K562 (cell line): ENCODE measurements around the gene RGS14. TPM values are rescaled to one million over a fixed set of nuclear protein-coding genes. Genes with fewer than 3 reads are reported as not detected.

Source experiments
- ATAC-seq: fragments of 200-7000 bp; cut with Tn5 transposase; 3 replicates; pipeline ENCODE4 v1.9.1; 2020; ENCODE audit warnings: moderate library complexity
- BruUV-seq: library from RNA; stranded (reverse); fragments of 400-500 nt; replicated peaks from 2 replicates; lab custom pipeline; 2021; lab: Mats Ljungman, UMichigan
- CTCF ChIA-PET: fragments of 300-600 bp; formaldehyde crosslinking; extraction: SDS; loops from one replicate; lab custom pipeline; 2021; ENCODE audit warnings: low intra/inter-chr PET ratio; lab: Yijun Ruan, JAX
- POLR2A ChIA-PET: fragments of 300-600, 350-650 bp; sonication (Branson Sonifier 250); formaldehyde crosslinking; extraction: SDS; loops from one replicate; lab custom pipeline; 2021; ENCODE audit warnings: antibody characterized with exemption, inconsistent platforms; lab: Yijun Ruan, JAX
- DNase-seq, 4 experiments: peaks; one replicate each; pipeline versions ENCODE4 v3.0.0 to v3.0.0-alpha.2; 2011 to 2018; ENCODE audit warnings: low spot score in 3 of 4, mixed read lengths in 3 of 4; ENCODE audit errors: extremely low read depth in 1 of 4
- FAIRE-seq: peaks from 2 replicates; lab custom pipeline; 2011; peaks lifted over from hg19 to GRCh38; lab: Jason Lieb, UNC
- H2AFZ ChIP-seq: 2 replicates; pipeline ENCODE4 v1.6.0; 2011; ENCODE audit warnings: low read depth, low read length, control low read depth, inconsistent platforms
- H3K27ac ChIP-seq: fragments of 200-600 bp; 3 replicates; pipeline ENCODE4 v1.8.0; 2011; ENCODE audit warnings: low read depth, mild to moderate bottlenecking, control low read depth, inconsistent platforms, low read length, moderate library complexity, mixed read lengths; ENCODE audit errors: extremely low read depth
- H3K27me3 ChIP-seq, 2 experiments: fragments of 300-600 bp in 1 of 2; 2 replicates in 1 of 2; 3 replicates in 1 of 2; pipeline versions ENCODE4 v1.6.0 to v1.8.0; 2011; ENCODE audit warnings: inconsistent platforms in 2 of 2, low read length in 2 of 2, mild to moderate bottlenecking in 1 of 2, mixed read lengths in 1 of 2, moderate library complexity in 1 of 2; ENCODE audit not compliant: control insufficient read depth in 2 of 2, insufficient read depth in 2 of 2
- H3K36me3 ChIP-seq: fragments of 300-600 bp; 3 replicates; pipeline ENCODE4 v1.8.0; 2011; ENCODE audit warnings: mild to moderate bottlenecking, low read length, inconsistent platforms; ENCODE audit not compliant: control insufficient read depth, insufficient read depth
- H3K4me1 ChIP-seq, 2 experiments: fragments of 200-600 bp in 1 of 2; replicated peaks in 1 of 2; 2 replicates in 1 of 2; 3 replicates in 1 of 2; pipeline versions ENCODE4 v1.5.1 to v1.8.0; 2011; ENCODE audit warnings: inconsistent platforms in 2 of 2, low read length in 2 of 2, mild to moderate bottlenecking in 1 of 2, mixed read lengths in 1 of 2, moderate library complexity in 1 of 2; ENCODE audit not compliant: control insufficient read depth in 2 of 2, insufficient read depth in 2 of 2
- H3K4me2 ChIP-seq: 2 replicates; pipeline ENCODE4 v1.6.1; 2011; ENCODE audit warnings: low read length, control low read depth, inconsistent platforms, mixed read lengths; ENCODE audit not compliant: insufficient read depth
- H3K4me3 ChIP-seq: fragments of 200-600 bp; sonication (generic), shearing (Covaris generic); 2 replicates; pipeline ENCODE4 v1.5.1; 2016; ENCODE audit warnings: control low read depth, inconsistent platforms
- H3K79me2 ChIP-seq: fragments of 200-600 bp; 3 replicates; pipeline ENCODE4 v1.8.0; 2011; ENCODE audit warnings: low read length, inconsistent platforms; ENCODE audit not compliant: control insufficient read depth, insufficient read depth
- H3K9ac ChIP-seq, 2 experiments: 2 replicates each; pipeline versions ENCODE4 v1.6.0 to v1.6.1; 2011; ENCODE audit warnings: low read depth in 2 of 2, low read length in 2 of 2, control low read depth in 1 of 2, inconsistent platforms in 1 of 2, mild to moderate bottlenecking in 1 of 2, mixed read lengths in 1 of 2; ENCODE audit not compliant: insufficient read depth in 1 of 2
- H3K9me1 ChIP-seq: one replicate; pipeline ENCODE4 v1.6.0; 2011; ENCODE audit warnings: inconsistent platforms, mild to moderate bottlenecking, low read length, moderate library complexity; ENCODE audit not compliant: control insufficient read depth, insufficient read depth
- H3K9me3 ChIP-seq: replicated peaks from 2 replicates; pipeline ENCODE4 v1.5.1; 2011; ENCODE audit warnings: low read depth, low read length, inconsistent platforms; ENCODE audit not compliant: control insufficient read depth, insufficient read depth
- H4K20me1 ChIP-seq: replicated peaks from 2 replicates; pipeline ENCODE4 v1.6.1; 2011; ENCODE audit warnings: low read length, inconsistent platforms, mixed read lengths; ENCODE audit not compliant: control insufficient read depth, insufficient read depth
- COPS2 ChIP-seq: fragments of 450-650 bp; conservative IDR thresholded peaks from 2 replicates; pipeline ENCODE4 v1.6.1; 2016; ENCODE audit warnings: mild to moderate bottlenecking, moderate library complexity
- CREM ChIP-seq: IDR thresholded peaks from 2 replicates; pipeline ENCODE4 v1.6.1; 2014; ENCODE audit warnings: antibody characterized with exemption, low read depth
- GTF2A2 ChIP-seq: IDR thresholded peaks from 2 replicates; pipeline ENCODE4 v1.6.1; 2016; ENCODE audit warnings: mild to moderate bottlenecking, missing genetic modification characterization, missing compliant biosample characterization
- KHSRP ChIP-seq: fragments of 450-650 bp; IDR thresholded peaks from 2 replicates; pipeline ENCODE4 v1.6.1; 2017
- MCM3 ChIP-seq: fragments of 450-650 bp; IDR thresholded peaks from 2 replicates; pipeline ENCODE4 v1.6.1; 2016
- MITF ChIP-seq: IDR thresholded peaks from 2 replicates; pipeline ENCODE4 v1.6.1; 2014; ENCODE audit warnings: antibody characterized with exemption
- MYC ChIP-seq, 2 experiments: fragments of 250-450 bp in 1 of 2; sonication (Bioruptor Pico) in 1 of 2; IDR thresholded peaks; 2 replicates each; pipeline versions ENCODE4 v1.5.1 to v1.6.1; 2012 to 2021; ENCODE audit warnings: low read depth in 2 of 2, borderline replicate concordance in 1 of 2, improper control_type of control experiment in 1 of 2, low read length in 1 of 2, mild to moderate bottlenecking in 1 of 2, moderate library complexity in 1 of 2
- RFX5 ChIP-seq: IDR thresholded peaks from 2 replicates; pipeline ENCODE4 v1.6.1; 2011; ENCODE audit warnings: low read depth, mild to moderate bottlenecking, improper control_type of control experiment, low read length
- SMAD2 ChIP-seq: fragments of 150-350 bp; IDR thresholded peaks from 2 replicates; pipeline ENCODE4 v1.6.1; 2014; ENCODE audit warnings: low read depth, mild to moderate bottlenecking, low read length
- SRSF3 ChIP-seq: fragments of 200-400 bp; formaldehyde crosslinking; IDR thresholded peaks from 2 replicates; pipeline ENCODE4 v1.6.1; 2016; ENCODE audit warnings: mild to moderate bottlenecking, low read length, moderate library complexity; ENCODE audit not compliant: insufficient read depth
- ZNF274 ChIP-seq: IDR thresholded peaks from 2 replicates; pipeline ENCODE4 v1.6.1; 2011; ENCODE audit warnings: low read depth, mild to moderate bottlenecking, low read length, moderate library complexity, borderline replicate concordance
- ZNF282 ChIP-seq: sonication (generic); formaldehyde crosslinking; IDR thresholded peaks from 2 replicates; pipeline ENCODE4 v1.8.1; 2023; ENCODE audit warnings: missing genetic modification reagents
- ZNF589 ChIP-seq: fragments of 200-800 bp; sonication (Bioruptor generic); IDR thresholded peaks from 2 replicates; pipeline ENCODE4 v1.6.1; 2016; ENCODE audit warnings: low read depth, missing genetic modification characterization, missing compliant biosample characterization
- ZNF717 ChIP-seq: fragments of 250-450 bp; sonication (Bioruptor Pico); IDR thresholded peaks from 2 replicates; pipeline ENCODE4 v1.5.0; 2021
- WGBS: fragments of 100-300 bp; shearing (Covaris generic); methylation state at CpG from one replicate; pipeline ENCODE4 v1.1.6; 2016; ENCODE audit warnings: low coverage, mixed read lengths; ENCODE audit not compliant: insufficient coverage; ENCODE audit errors: missing lambda C conversion rate; 5-methylcytosine and 5-hydroxymethylcytosine counted together
- in situ Hi-C: fragments of 300-500 bp; cut with MboI; formaldehyde crosslinking; loops from 4 replicates; pipeline ENCODE4 v1.15.0; 2018; ENCODE audit warnings: inconsistent platforms, mixed read lengths
- intact Hi-C: fragments of 100-400 bp; cut with micrococcal nuclease; formaldehyde crosslinking; loops from 2 replicates; pipeline ENCODE4 v1.14.2; 2022
- polyA plus RNA-seq, 8 experiments: library from polyadenylated mRNA; depleted of rRNA in 4 of 8; stranded (reverse) in 5 of 8; unstranded in 3 of 8; fragments of >200 nt; fragmentation: Nextera tagmentation in 2 of 8; fragmentation: Illumina TruSeq in 1 of 8; extraction: Ambion mirVana in 2 of 8; extraction: Trizol in 1 of 8; gene quantifications; 2 replicates each; pipeline versions ENCODE4 v1.2.1 to v1.2.3, GENCODE V29; 2011 to 2014; ENCODE audit warnings: inconsistent platforms in 1 of 8, missing spikeins in 1 of 8
- total RNA-seq, 7 experiments: library from RNA; depleted of rRNA in 6 of 7; stranded (reverse); fragments of >200 nt in 6 of 7; fragmentation: Illumina TruSeq in 2 of 7; extraction: Trizol in 2 of 7; gene quantifications; 2 replicates each; pipeline versions ENCODE4 v1.2.1 to v1.2.3, GENCODE V29; 2011 to 2021; ENCODE audit warnings: low replicate concordance in 1 of 7

RGS14 gene
- total and polyA plus RNA-seq, 9 of the 15 experiments (the other 6 are each of a cell fraction or from before 2014, with no cell fraction given): 0.28 to 75.9 (median 34.5) TPM

DNA sequence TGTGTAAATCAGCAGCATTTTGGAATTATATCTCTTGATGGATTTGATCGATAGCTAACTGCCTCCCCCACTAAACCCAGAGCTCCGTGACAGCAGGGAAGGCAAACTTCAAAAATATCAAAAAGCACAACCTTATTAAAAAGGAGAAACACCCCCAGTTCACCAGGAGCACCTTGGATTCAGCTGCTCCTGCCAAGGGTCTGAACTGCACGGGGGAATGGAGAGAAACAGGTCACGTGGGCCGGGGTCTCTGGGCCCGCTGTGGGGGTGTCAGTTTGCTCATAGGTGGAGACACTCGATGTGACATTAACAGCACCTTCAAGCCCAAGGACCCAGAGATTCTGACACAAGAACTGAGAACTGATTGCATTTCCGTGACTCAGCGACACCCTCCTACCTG, 25.5 kb downstream of the RGS14 start:
- Histone ChIP-seq H3K4me3 (no peak overlapping the region), H3K9me1 (peaks cover 2% of the 10 kb centered on the region), H2AFZ (no peak overlapping the region), H3K27me3 (peaks cover 0 to 12% of the 10 kb centered on the region in 2 experiments; a peak in 2 of 5 replicates), H4K20me1 (no peaks in the 10 kb centered on the region), H3K79me2 (no peaks in the 10 kb centered on the region), H3K4me2 (no peak overlapping the region), H3K9ac (no peak overlapping the region; a peak in 1 of 4 replicates), H3K36me3 (no peaks in the 10 kb centered on the region), H3K9me3 (no peaks in the 10 kb centered on the region), H3K4me1 (peaks cover 14 to 36% of the 10 kb centered on the region in 2 experiments), H3K27ac (no peak overlapping the region)
- FAIRE-seq (no peak), DNase-seq (no peak), ATAC-seq (no peak)
- 58% methylated on average over 9 of the region's 9 CpGs for WGBS
- ChIA-PET POLR2A (interaction anchor here (0.7 to 1.0 kb wide), 5 partner anchors 10 to 41 kb away, joined by 3 to 6 read pairs (median 3); no protein-coding TSS in a partner anchor), CTCF (no interaction called here)
- TF ChIP-seq MYC (IDR thresholded peaks at IDR 0.05; ENCODE audit: low read depth, low read length) (no peak), MYC (CRISPR knock-in tag; IDR thresholded peaks at IDR 0.05; ENCODE audit: borderline replicate concordance, low read depth) (no peak), RFX5 (no peak), COPS2 (no peak), MCM3 (no peak), SRSF3 (no peak), ZNF274 (no peak), KHSRP (no peak), ZNF717 (CRISPR knock-in tag) (no peak), ZNF589 (no peak), ZNF282 (CRISPR knock-in tag) (no peak), CREM (no peak), SMAD2 (no peak), GTF2A2 (no peak), MITF (no peak)
- no TSS peak for BruUV-seq
- intact Hi-C loops: no loop called here
- in situ Hi-C loops: no loop called here
